ENCODE results near the gene ARHGAP21.

GRCh38 chr10:24597426-24597825 is 126.3 kb downstream of the ARHGAP21 start:
- no peak for TF ChIP-seq CTCF (conservative IDR thresholded peaks at IDR 0.05; ENCODE audit: low read length)
- no peak for TF ChIP-seq EZH2phosphoT487 (IDR thresholded peaks at IDR 0.05; ENCODE audit: borderline replicate concordance)

Data from Loucy (cell line).